ENCODE data around the gene ABCC4.

The ABCC4 gene

GRCh38 chr13:95301183-95301967 is at the start of gene ABCC4:
TSS of gene ABCC4 (minus strand) at chr13:95301451. CDS start at chr13:95301314, 137 bp downstream.
- H3K36me3 ChIP-seq (ENCODE audit: control insufficient read depth, insufficient read depth, low read length) = no peaks in the 10 kb centered on the region
- H3K27ac ChIP-seq (ENCODE audit: low read depth, low read length) = no peak within 1 kb of the TSS
- H3K4me3 ChIP-seq (ENCODE audit: low read depth, low read length) = peak within 1 kb of the TSS; percentile 69
- 0 out of 2 replicates have a peak, but pooled peaks cover 4% of the 10 kb centered on the region for H3K4me1 ChIP-seq (ENCODE audit: control insufficient read depth, insufficient read depth, low read length)
- H3K27me3 ChIP-seq (ENCODE audit: control insufficient read depth, insufficient read depth, low read length) = peaks cover 26% of the 10 kb centered on the region
- no peaks in the 10 kb centered on the region for H3K9me3 ChIP-seq (ENCODE audit: control insufficient read depth, insufficient read depth, low read length)
- H3K9ac ChIP-seq (ENCODE audit: low read depth, low read length) = peak within 1 kb of the TSS; percentile 65

GRCh38 chr13:95349267-95349666 is 48.0 kb upstream of the ABCC4 start:
- no peaks in the 10 kb centered on the region for H3K4me1 ChIP-seq (ENCODE audit: control insufficient read depth, insufficient read depth, low read length)
- H3K4me3 ChIP-seq (ENCODE audit: low read depth, low read length) = no peak overlapping the region
- H3K9me3 ChIP-seq (ENCODE audit: control insufficient read depth, insufficient read depth, low read length) = no peaks in the 10 kb centered on the region
- H3K36me3 ChIP-seq (ENCODE audit: control insufficient read depth, insufficient read depth, low read length) = no peaks in the 10 kb centered on the region
- H3K27me3 ChIP-seq (ENCODE audit: control insufficient read depth, insufficient read depth, low read length) = no peaks in the 10 kb centered on the region
- H3K27ac ChIP-seq (ENCODE audit: low read depth, low read length) = peak overlapping the region; percentile 21
- no peak overlapping the region for H3K9ac ChIP-seq (ENCODE audit: low read depth, low read length)

GRCh38 chr13:95343944-95344343 is 42.7 kb upstream of the ABCC4 start:
- Histone ChIP-seq H3K36me3 (ENCODE audit: control insufficient read depth, insufficient read depth, low read length) (no peaks in the 10 kb centered on the region), H3K4me1 (ENCODE audit: control insufficient read depth, insufficient read depth, low read length) (no peaks in the 10 kb centered on the region), H3K9me3 (ENCODE audit: control insufficient read depth, insufficient read depth, low read length) (no peaks in the 10 kb centered on the region), H3K27ac (ENCODE audit: low read depth, low read length) (no peak overlapping the region), H3K9ac (ENCODE audit: low read depth, low read length) (no peak overlapping the region), H3K4me3 (ENCODE audit: low read depth, low read length) (no peak overlapping the region), H3K27me3 (ENCODE audit: control insufficient read depth, insufficient read depth, low read length) (no peaks in the 10 kb centered on the region)

- Histone ChIP-seq H3K4me1 (ENCODE audit: control insufficient read depth, insufficient read depth, low read length) (no peaks in the 10 kb centered on the region), H3K9me3 (ENCODE audit: control insufficient read depth, insufficient read depth, low read length) (no peaks in the 10 kb centered on the region), H3K36me3 (ENCODE audit: control insufficient read depth, insufficient read depth, low read length) (no peaks in the 10 kb centered on the region), H3K27ac (ENCODE audit: low read depth, low read length) (no peak overlapping the region), H3K27me3 (ENCODE audit: control insufficient read depth, insufficient read depth, low read length) (no peaks in the 10 kb centered on the region), H3K9ac (ENCODE audit: low read depth, low read length) (no peak overlapping the region), H3K4me3 (ENCODE audit: low read depth, low read length) (no peak overlapping the region)
These were observed 40.2 kb upstream of the ABCC4 start for GRCh38 chr13:95341441-95341840.

- Histone ChIP-seq H3K36me3 (ENCODE audit: control insufficient read depth, insufficient read depth, low read length) (no peaks in the 10 kb centered on the region), H3K9me3 (ENCODE audit: control insufficient read depth, insufficient read depth, low read length) (no peaks in the 10 kb centered on the region), H3K27ac (ENCODE audit: low read depth, low read length) (no peak overlapping the region), H3K9ac (ENCODE audit: low read depth, low read length) (no peak overlapping the region), H3K4me3 (ENCODE audit: low read depth, low read length) (no peak overlapping the region), H3K4me1 (ENCODE audit: control insufficient read depth, insufficient read depth, low read length) (no peaks in the 10 kb centered on the region), H3K27me3 (ENCODE audit: control insufficient read depth, insufficient read depth, low read length) (no peaks in the 10 kb centered on the region)
These were observed 37.7 kb upstream of the ABCC4 start for GRCh38 chr13:95338905-95339304.

- H3K9me3 ChIP-seq (ENCODE audit: control insufficient read depth, insufficient read depth, low read length) = no peaks in the 10 kb centered on the region
- H3K27me3 ChIP-seq (ENCODE audit: control insufficient read depth, insufficient read depth, low read length) = no peaks in the 10 kb centered on the region
- H3K27ac ChIP-seq (ENCODE audit: low read depth, low read length) = no peak overlapping the region
- no peak overlapping the region for H3K4me3 ChIP-seq (ENCODE audit: low read depth, low read length)
- no peaks in the 10 kb centered on the region for H3K4me1 ChIP-seq (ENCODE audit: control insufficient read depth, insufficient read depth, low read length)
- H3K9ac ChIP-seq (ENCODE audit: low read depth, low read length) = no peak overlapping the region
- H3K36me3 ChIP-seq (ENCODE audit: control insufficient read depth, insufficient read depth, low read length) = no peaks in the 10 kb centered on the region
These were observed 36.3 kb upstream of the ABCC4 start for GRCh38 chr13:95337597-95337996.

- Histone ChIP-seq H3K9me3 (ENCODE audit: control insufficient read depth, insufficient read depth, low read length) (no peaks in the 10 kb centered on the region), H3K4me3 (ENCODE audit: low read depth, low read length) (no peak overlapping the region), H3K9ac (ENCODE audit: low read depth, low read length) (no peak overlapping the region), H3K36me3 (ENCODE audit: control insufficient read depth, insufficient read depth, low read length) (no peaks in the 10 kb centered on the region), H3K27ac (ENCODE audit: low read depth, low read length) (no peak overlapping the region), H3K27me3 (ENCODE audit: control insufficient read depth, insufficient read depth, low read length) (no peaks in the 10 kb centered on the region), H3K4me1 (ENCODE audit: control insufficient read depth, insufficient read depth, low read length) (no peaks in the 10 kb centered on the region)
These were observed 34.4 kb upstream of the ABCC4 start for GRCh38 chr13:95335667-95336066.

GRCh38 chr13:95328386-95328785 is 27.1 kb upstream of the ABCC4 start:
- no peak overlapping the region for H3K4me3 ChIP-seq (ENCODE audit: low read depth, low read length)
- H3K27ac ChIP-seq (ENCODE audit: low read depth, low read length) = no peak overlapping the region
- no peaks in the 10 kb centered on the region for H3K9me3 ChIP-seq (ENCODE audit: control insufficient read depth, insufficient read depth, low read length)
- H3K9ac ChIP-seq (ENCODE audit: low read depth, low read length) = no peak overlapping the region
- H3K4me1 ChIP-seq (ENCODE audit: control insufficient read depth, insufficient read depth, low read length) = no peaks in the 10 kb centered on the region
- no peaks in the 10 kb centered on the region for H3K36me3 ChIP-seq (ENCODE audit: control insufficient read depth, insufficient read depth, low read length)
- no peaks in the 10 kb centered on the region for H3K27me3 ChIP-seq (ENCODE audit: control insufficient read depth, insufficient read depth, low read length)

- Histone ChIP-seq H3K27ac (ENCODE audit: low read depth, low read length) (no peak overlapping the region), H3K4me1 (ENCODE audit: control insufficient read depth, insufficient read depth, low read length) (no peaks in the 10 kb centered on the region), H3K9ac (ENCODE audit: low read depth, low read length) (no peak overlapping the region), H3K9me3 (ENCODE audit: control insufficient read depth, insufficient read depth, low read length) (no peaks in the 10 kb centered on the region), H3K4me3 (ENCODE audit: low read depth, low read length) (no peak overlapping the region), H3K36me3 (ENCODE audit: control insufficient read depth, insufficient read depth, low read length) (no peaks in the 10 kb centered on the region), H3K27me3 (ENCODE audit: control insufficient read depth, insufficient read depth, low read length) (no peaks in the 10 kb centered on the region)
These were observed 25.9 kb upstream of the ABCC4 start for GRCh38 chr13:95327190-95327589.

- Histone ChIP-seq H3K4me1 (ENCODE audit: control insufficient read depth, insufficient read depth, low read length) (no peaks in the 10 kb centered on the region), H3K36me3 (ENCODE audit: control insufficient read depth, insufficient read depth, low read length) (no peaks in the 10 kb centered on the region), H3K27me3 (ENCODE audit: control insufficient read depth, insufficient read depth, low read length) (no peaks in the 10 kb centered on the region), H3K9ac (ENCODE audit: low read depth, low read length) (no peak overlapping the region), H3K27ac (ENCODE audit: low read depth, low read length) (no peak overlapping the region), H3K9me3 (ENCODE audit: control insufficient read depth, insufficient read depth, low read length) (no peaks in the 10 kb centered on the region), H3K4me3 (ENCODE audit: low read depth, low read length) (no peak overlapping the region)
These were observed 25.4 kb upstream of the ABCC4 start for GRCh38 chr13:95326695-95327094.

- Histone ChIP-seq H3K4me3 (ENCODE audit: low read depth, low read length) (no peak overlapping the region), H3K27me3 (ENCODE audit: control insufficient read depth, insufficient read depth, low read length) (no peaks in the 10 kb centered on the region), H3K9me3 (ENCODE audit: control insufficient read depth, insufficient read depth, low read length) (no peaks in the 10 kb centered on the region), H3K4me1 (ENCODE audit: control insufficient read depth, insufficient read depth, low read length) (no peaks in the 10 kb centered on the region), H3K9ac (ENCODE audit: low read depth, low read length) (no peak overlapping the region), H3K36me3 (ENCODE audit: control insufficient read depth, insufficient read depth, low read length) (no peaks in the 10 kb centered on the region), H3K27ac (ENCODE audit: low read depth, low read length) (no peak overlapping the region)
These were observed 24.2 kb upstream of the ABCC4 start for GRCh38 chr13:95325485-95325884.

Data from HUES48 (cell line).